Inflammatory macrophage (primary cell): ENCODE measurements around the gene ZNF641.
"Not testable (repeated sequence)": the region's sequence is repeated elsewhere in the genome, so short reads cannot be mapped to it uniquely, and the experiment has no call there.

ENCODE experiments used
- DNase-seq, 2 donors: peaks; one replicate each; pipeline ENCODE4 v3.0.0-alpha.2; 2020 to 2022

ZNF641 gene

DNA sequence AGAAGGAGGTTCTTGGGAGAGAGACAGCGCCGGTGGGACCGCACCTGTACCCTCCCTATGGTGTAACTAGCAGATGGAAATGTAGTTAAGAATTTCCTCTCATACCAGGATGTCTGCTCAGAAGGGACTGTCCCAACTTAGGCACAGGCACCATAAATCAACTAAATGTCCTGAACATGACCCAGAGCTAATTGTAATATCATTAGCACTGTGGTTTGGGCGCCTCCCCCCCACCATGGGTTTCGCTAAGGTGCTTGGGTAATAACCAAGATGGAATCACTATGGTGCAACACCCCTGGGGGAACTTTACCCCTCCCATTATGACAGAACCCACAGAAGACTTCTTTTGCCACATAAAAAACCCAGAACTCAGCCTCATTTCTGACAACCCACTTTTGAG lies 15.9 kb downstream of the ZNF641 start:
- DNase-seq = peak in 1 of 2 donors; percentile 33

DNA sequence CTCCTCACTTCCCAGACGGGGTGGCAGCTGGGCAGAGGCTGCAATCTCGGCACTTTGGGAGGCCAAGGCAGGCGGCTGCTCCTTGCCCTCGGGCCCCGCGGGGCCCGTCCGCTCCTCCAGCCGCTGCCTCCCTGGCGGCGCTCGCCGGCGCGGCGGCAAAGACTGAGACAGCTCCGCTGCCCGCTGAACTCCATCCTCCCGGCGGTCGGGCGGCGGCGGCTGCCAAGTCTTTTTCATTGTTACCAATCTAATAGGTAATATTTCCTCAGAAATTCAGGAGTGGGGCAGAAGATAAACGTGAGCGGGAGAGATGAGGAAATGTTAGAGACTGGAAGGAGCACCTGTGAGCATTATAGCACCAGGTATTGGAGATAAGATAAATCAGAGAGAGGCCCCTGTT lies 17.0 kb downstream of the ZNF641 start:
- DNase-seq = not testable (repeated sequence)

DNA sequence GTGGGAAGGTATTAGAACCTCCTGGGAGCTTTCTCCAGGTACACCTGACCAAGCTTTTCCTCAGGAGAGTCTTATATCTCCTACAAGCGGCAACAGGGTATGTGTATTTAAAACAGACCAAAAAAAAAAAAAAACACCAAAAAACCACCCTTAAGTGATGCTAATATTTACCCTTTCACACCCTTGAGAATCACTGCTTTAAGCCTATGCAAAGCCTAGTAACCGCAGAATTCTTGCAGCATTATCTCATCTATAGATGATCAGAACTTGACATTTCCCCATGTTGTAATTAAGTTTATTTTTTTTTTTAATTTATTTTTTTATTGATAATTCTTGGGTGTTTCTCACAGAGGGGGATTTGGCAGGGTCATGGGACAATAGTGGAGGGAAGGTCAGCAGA lies 19.3 kb downstream of the ZNF641 start:
- DNase-seq = no peak

DNA sequence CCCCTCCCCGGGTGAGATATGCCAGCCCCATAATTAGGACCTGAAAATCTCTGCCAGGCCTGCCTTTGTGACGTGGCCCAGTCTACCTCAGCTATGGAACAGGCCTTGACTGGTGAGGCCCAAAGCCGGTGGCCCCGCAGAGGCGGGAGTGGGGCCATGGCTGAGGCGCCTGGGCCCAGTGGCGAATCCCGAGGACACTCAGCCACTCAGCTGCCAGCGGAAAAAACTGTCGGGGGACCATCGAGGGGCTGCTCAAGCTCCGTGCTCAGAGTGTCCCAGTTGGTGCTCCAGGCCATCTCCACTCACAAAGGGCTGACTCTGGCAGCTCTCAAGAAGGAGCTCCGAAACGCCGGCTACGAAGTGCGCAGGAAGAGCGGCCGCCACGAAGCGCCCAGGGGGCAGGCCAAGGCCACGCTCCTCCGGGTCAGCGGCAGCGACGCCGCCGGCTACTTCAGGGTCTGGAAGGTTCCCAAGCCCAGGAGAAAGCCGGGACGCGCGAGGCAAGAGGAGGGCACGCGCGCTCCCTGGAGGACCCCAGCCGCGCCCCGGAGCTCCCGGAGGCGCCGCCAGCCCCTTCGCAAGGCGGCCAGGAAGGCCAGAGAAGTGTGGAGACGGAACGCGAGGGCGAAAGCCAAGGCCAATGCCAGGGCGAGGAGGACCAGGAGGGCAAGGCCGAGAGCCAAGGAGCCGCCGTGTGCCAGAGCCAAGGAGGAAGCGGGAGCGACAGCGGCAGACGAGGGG lies 21.4 kb downstream of the ZNF641 start:
- no peak for DNase-seq

DNA sequence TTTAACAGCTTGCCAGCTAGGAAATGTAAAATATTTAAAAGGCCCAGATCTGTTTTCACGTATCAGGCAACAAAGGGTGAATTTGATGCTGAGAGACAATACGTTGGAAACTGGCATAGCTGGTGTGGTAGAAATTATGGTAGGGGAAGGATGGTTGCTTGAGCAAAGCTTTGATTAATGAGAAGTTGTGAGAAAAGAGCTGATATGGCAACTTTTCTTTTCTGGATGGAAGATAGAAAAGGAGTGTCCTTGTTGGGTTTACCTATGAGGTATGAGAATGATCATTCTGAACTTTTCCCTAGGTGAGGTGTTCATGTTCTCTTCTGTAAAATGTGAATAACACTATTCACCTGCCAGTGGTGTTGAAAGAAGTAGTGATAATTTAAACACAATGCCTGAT lies 34.2 kb downstream of the ZNF641 start:
- DNase-seq = no peak

DNA sequence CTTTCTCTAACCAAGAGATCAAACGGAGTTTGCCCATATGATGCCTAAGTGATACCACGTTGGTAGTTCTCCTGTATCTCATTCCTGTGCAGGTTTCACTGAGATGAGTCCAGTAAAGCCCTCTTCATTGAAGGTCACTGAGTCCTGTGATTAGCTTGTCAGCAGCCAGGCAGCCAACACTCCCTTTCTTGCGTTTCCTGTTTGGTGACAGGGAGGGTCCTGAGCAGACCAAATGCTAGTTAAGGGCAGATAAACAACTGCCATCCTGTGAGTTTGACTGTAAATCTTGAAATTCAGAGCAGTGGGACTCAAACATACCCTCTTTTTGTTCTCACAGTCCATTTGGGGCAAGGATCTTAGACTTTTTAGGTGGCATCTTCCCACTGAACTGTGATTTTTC lies 39.4 kb downstream of the ZNF641 start:
- no peak for DNase-seq

DNA sequence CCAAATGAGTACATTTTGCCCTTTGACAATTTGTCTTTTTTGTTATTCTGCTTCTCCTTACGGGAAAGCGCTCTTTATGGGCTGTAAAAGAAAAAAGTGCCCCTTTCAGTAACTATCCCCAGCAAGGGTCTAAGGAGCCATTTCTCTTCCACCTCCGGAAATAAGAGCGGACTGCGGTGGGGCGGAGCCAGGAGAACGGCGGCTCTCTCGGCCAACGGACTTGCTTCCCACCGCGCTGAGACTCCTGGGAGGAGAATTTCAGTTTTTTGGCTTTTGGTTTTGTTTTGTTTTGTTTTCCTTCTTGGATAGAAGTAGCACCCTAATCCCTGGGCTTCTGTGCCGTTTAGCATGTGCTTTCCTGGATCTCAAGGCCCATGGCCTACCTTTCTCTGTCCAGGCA lies 43.5 kb downstream of the ZNF641 start:
- no peak for DNase-seq

DNA sequence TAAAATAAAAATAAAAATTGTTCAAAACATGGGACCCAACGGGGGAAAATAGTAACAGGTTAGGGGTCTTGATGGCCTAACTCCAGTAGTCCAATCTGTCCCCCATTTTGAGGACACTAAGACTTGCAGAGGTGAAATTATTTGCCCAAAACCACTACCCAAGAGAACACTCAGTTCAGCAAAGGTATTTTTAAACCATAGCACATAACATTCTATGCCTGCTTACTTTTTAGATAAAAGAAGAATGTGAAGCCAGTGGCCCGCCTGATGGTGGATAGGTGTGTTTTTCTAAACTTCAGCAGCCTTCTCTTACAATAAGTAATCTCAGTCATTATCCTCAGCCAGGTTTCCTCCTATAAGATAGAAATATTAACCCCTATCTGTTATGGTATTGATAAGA lies 45.5 kb downstream of the ZNF641 start:
- DNase-seq = no peak

DNA sequence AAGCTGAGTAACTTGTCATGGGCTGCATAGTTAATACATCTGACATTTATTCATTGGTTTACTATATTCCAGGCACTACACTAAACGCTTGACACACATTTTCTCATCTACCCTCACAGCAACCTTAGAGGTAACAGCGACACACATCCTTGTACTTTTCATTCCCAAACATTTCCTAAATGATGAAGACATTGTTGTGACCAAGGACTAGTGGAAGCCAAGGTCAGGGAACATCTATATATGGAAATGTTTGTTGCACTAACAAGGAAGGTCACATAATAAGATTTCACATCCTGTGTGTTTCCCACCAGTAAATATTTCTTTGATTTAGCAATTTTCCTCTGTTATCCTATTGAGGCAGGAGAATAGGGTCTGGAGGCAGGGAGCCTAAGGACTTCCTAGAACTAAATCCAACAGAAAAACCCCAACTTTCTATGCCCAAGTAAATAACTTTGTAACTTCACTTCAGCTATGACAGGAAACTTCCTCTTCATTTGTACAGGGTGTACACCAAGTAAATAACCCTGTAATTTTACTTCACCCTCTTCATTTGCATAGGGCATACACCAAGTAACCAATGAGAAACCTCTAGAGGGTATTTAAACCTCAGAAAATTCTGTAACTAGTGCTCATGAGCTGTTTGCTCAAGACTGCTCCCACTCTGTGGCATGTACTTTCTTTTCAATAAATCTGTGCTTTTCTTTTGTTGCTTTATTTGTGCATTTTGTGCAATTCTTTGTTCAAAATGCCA lies 48.4 kb downstream of the ZNF641 start:
- no peak for DNase-seq

DNA sequence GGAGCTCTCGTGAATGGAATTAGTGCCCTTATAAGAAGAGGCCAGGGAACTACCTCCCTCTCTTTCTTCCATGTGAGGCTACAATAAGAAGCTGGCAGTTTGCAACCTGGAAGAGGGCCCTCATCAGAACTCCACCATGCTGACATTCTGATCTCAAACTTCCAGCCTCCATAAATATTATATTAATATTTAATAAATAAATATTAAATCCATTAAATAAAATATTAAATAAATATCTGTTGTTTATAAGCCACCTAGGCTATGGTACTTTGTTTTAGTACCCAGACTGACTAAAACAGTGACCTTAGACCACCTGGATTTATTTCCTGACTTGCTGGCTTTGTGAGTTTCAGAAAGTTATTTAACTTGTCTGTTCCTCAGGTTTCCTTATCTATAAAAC lies 49.9 kb downstream of the ZNF641 start:
- DNase-seq = no peak

DNA sequence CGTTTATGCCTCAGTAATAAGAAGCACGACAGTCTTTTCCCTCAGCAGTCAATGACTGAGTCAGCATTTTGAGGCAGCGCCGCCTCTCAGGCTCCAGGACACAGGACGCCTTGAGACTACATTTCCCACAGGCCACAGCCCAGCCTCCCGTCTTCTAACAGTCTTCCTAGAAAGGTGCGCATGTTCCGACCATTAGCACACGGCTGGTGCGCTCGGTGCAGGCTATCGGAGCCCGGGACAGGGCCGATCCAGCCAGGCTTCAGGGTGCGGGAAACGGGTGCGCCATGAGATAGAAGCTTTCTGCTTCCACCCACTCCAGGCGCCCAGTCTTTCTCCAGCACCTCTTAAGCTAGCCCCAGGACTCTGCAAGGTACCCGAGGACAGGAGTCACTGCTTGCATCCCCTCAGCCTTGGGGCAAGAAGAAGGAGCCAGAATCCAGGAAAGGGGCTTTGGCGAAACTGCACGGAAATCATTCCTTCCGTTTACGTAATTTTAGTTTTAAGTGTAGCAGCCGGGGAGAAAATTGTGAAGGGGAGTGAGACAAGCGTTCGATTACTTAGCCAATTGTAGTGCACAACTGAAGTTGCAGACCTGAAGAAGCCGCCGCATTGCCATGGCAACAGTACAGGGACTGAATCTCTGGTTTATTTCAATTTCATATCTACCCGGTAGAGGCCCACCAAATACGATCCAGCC lies 54.0 kb downstream of the ZNF641 start:
- peak; percentile 46 to 72 for DNase-seq

DNA sequence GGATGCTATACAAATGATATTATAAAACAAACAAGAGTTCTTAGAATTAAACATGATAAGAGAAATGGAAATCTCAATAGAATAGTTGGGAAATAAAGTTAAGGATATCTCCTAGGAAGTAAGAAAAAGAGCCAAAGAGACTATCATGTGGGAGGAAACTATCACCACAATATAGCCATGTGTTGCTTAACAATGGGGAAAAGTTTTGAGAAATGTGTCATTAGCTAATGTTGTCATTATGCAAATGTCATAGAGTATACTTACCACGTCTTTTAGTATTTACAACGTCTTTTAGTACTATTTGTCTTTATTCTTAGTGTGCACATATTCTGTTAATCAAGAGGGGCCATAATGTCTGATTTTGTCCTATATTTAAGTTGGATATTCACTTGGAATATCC lies 58.7 kb downstream of the ZNF641 start:
- peak; percentile 19 to 54 for DNase-seq

DNA sequence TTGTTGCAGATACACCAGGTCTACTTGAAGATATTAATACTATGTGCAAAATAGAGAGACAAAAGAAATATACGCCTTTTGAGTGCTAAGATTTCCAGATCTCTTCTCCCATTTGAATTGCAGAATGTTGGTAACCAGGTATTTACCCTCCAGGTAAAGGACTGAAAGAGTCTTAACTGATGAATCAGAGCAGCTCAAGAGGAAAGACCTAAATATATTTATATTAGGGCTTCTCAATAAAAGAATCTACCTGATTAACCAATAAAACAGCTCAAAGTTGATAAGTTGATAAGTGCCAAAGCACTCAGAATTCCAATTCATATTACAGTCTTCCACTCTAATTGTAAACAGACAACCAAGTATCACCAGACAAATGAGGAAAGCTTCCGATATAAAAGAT lies 59.2 kb downstream of the ZNF641 start:
- DNase-seq = no peak

DNA sequence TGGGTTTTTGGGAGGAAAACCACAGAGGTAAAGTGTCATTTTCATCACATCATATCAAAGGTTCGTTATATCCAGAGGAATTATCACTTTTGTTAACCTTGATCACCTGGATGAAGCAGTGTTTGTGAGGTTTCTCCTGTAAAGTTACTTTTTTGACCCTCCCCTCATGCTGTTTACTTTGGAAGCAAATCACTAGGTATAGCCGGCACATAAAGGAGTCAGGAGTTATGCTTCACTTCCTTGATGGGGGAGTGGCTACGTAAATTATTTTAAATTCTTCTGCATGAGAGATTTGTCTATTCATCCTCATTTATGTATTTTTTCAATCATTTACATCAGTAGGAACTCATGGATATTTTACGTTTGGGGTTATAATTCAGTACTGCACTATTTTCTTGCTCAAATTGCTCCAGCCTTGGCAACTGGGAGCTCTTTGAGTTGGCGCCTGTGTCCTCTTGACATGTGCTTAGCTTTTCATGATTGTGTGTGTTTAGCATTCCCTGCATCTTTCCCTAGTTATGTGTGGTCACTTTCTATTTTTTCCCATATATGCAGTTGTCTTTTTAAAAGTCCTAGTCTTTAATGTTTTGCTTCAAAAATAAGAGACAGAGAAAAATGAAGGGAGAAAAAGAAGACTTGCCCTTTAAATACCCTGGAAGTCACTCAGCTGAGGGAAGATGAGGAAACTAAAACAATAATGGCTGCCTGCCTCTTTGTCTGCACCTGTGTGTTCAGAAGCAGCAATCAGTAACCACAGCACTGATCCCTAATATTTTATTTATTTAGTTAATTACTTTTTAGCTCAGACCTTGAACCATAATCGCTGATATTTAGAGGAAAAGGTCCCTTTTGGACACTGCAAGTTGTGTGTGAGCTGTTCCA lies 62.1 kb downstream of the ZNF641 start:
- no peak for DNase-seq
